OCI-LY1 (cell line): ENCODE measurements around the gene TARBP2.

Experiments used
- H2AFZ ChIP-seq: fragments of 200-600 bp; sonication (generic), shearing (Covaris generic); 2 replicates; pipeline ENCODE4 v1.6.0; 2014; ENCODE audit warnings: antibody characterized with exemption, mild to moderate bottlenecking, low read length
- H3F3A ChIP-seq: fragments of 200-600 bp; sonication (generic), shearing (Covaris generic); 2 replicates; pipeline ENCODE4 v1.6.0; 2014; ENCODE audit warnings: mild to moderate bottlenecking, antibody characterized with exemption, low read length, moderate library complexity; ENCODE audit not compliant: insufficient read depth
- H3K27ac ChIP-seq: fragments of 200-600 bp; sonication (generic); 2 replicates; pipeline ENCODE4 v1.5.1; 2014; ENCODE audit warnings: low read length, mixed run types, mild to moderate bottlenecking, low read depth; ENCODE audit not compliant: poor library complexity, severe bottlenecking
- H3K27me3 ChIP-seq: fragments of 200-600 bp; sonication (generic); 2 replicates; pipeline ENCODE4 v1.6.0; 2014; ENCODE audit warnings: antibody characterized with exemption, mild to moderate bottlenecking, low read length, moderate library complexity; ENCODE audit not compliant: insufficient read depth
- H3K36me3 ChIP-seq: fragments of 200-600 bp; sonication (generic); 2 replicates; pipeline ENCODE4 v1.6.1; 2014; ENCODE audit warnings: mild to moderate bottlenecking, antibody characterized with exemption, low read length, moderate library complexity, mixed read lengths; ENCODE audit not compliant: insufficient read depth
- H3K4me1 ChIP-seq: fragments of 200-600 bp; sonication (generic); 2 replicates; pipeline ENCODE4 v1.5.1; 2014; ENCODE audit warnings: mild to moderate bottlenecking, low read length, moderate library complexity; ENCODE audit not compliant: insufficient read depth, severe bottlenecking
- H3K4me2 ChIP-seq: fragments of 200-600 bp; sonication (generic), shearing (Covaris generic); 2 replicates; pipeline ENCODE4 v1.6.1; 2014; ENCODE audit warnings: low read length
- H3K4me3 ChIP-seq: fragments of 200-600 bp; sonication (generic); 2 replicates; pipeline ENCODE4 v1.5.1; 2014; ENCODE audit warnings: low read length, low read depth, mild to moderate bottlenecking, mixed read lengths; ENCODE audit not compliant: poor library complexity, severe bottlenecking
- H3K79me2 ChIP-seq: fragments of 200-600 bp; shearing (Covaris generic); 2 replicates; pipeline ENCODE4 v1.6.1; 2016; ENCODE audit warnings: mixed run types, low read length, mixed read lengths; ENCODE audit not compliant: insufficient read depth
- H3K9ac ChIP-seq: fragments of 200-600 bp; sonication (generic), shearing (Covaris generic); 2 replicates; pipeline ENCODE4 v1.6.1; 2014; ENCODE audit warnings: mild to moderate bottlenecking, low read length, mixed read lengths
- H3K9me2 ChIP-seq: fragments of 200-600 bp; sonication (generic), shearing (Covaris generic); 2 replicates; pipeline ENCODE4 v1.6.1; 2014; ENCODE audit warnings: low read depth, mild to moderate bottlenecking, low read length, mixed read lengths
- H3K9me3 ChIP-seq: fragments of 200-600 bp; shearing (Covaris generic); 2 replicates; pipeline ENCODE4 v1.6.1; 2014; ENCODE audit warnings: low read length, mixed read lengths
- H4K20me1 ChIP-seq: fragments of 200-600 bp; sonication (generic), shearing (Covaris generic); 2 replicates; pipeline ENCODE4 v1.6.0; 2016; ENCODE audit warnings: mild to moderate bottlenecking, low read length; ENCODE audit not compliant: insufficient read depth
- CTCF ChIP-seq: fragments of 200-600 bp; sonication (generic), shearing (Covaris generic); IDR thresholded peaks from 2 replicates; pipeline ENCODE4 v1.5.1; 2017; ENCODE audit warnings: mild to moderate bottlenecking, antibody characterized with exemption, low read length, moderate library complexity, mixed read lengths
- EZH2 ChIP-seq: fragments of 200-600 bp; sonication (generic), shearing (Covaris generic); IDR thresholded peaks from 2 replicates; pipeline ENCODE4 v1.8.0; 2017; ENCODE audit warnings: borderline replicate concordance, mixed run types, mild to moderate bottlenecking, antibody characterized with exemption, low read length, moderate library complexity, mixed read lengths

The TARBP2 gene

GRCh38 chr12:53533471-53533870 is 32.4 kb downstream of the TARBP2 start:
- Histone ChIP-seq H3K27me3 (no peaks in the 10 kb centered on the region), H3K79me2 (no peaks in the 10 kb centered on the region), H3K4me2 (no peak overlapping the region), H3K36me3 (peaks cover 54% of the 10 kb centered on the region), H3K27ac (no peak overlapping the region), H3K9me2 (no peaks in the 10 kb centered on the region), H2AFZ (no peak overlapping the region), H3F3A (no peaks in the 10 kb centered on the region), H3K9ac (no peak overlapping the region), H3K4me3 (no peak overlapping the region), H3K9me3 (no peaks in the 10 kb centered on the region), H4K20me1 (no peaks in the 10 kb centered on the region), H3K4me1 (no peaks in the 10 kb centered on the region)
- TF ChIP-seq EZH2: no peak
- no peak for TF ChIP-seq CTCF

- no peaks in the 10 kb centered on the region for H3K27me3 ChIP-seq
- H3F3A ChIP-seq: no peaks in the 10 kb centered on the region
- no peaks in the 10 kb centered on the region for H3K79me2 ChIP-seq
- TF ChIP-seq EZH2 (no peak), CTCF (no peak)
- H3K9me3 ChIP-seq: no peaks in the 10 kb centered on the region
- no peak overlapping the region for H3K9ac ChIP-seq
- H3K4me1 ChIP-seq: no peaks in the 10 kb centered on the region
- H2AFZ ChIP-seq: no peak overlapping the region
- no peak overlapping the region for H3K4me2 ChIP-seq
- no peak overlapping the region for H3K4me3 ChIP-seq
- no peaks in the 10 kb centered on the region for H3K9me2 ChIP-seq
- no peak overlapping the region for H3K27ac ChIP-seq
- peaks cover 41% of the 10 kb centered on the region for H3K36me3 ChIP-seq
- H4K20me1 ChIP-seq: no peaks in the 10 kb centered on the region
These were observed 35.9 kb downstream of the TARBP2 start for GRCh38 chr12:53536962-53537361.

GRCh38 chr12:53538209-53538689 is 37.2 kb downstream of the TARBP2 start:
- Histone ChIP-seq H3K36me3 (peaks cover 36% of the 10 kb centered on the region), H3F3A (no peaks in the 10 kb centered on the region), H3K9me2 (no peaks in the 10 kb centered on the region), H3K9ac (no peak overlapping the region), H3K9me3 (no peaks in the 10 kb centered on the region), H2AFZ (no peak overlapping the region), H3K27me3 (no peaks in the 10 kb centered on the region), H3K4me1 (no peaks in the 10 kb centered on the region), H3K4me2 (no peak overlapping the region), H4K20me1 (no peaks in the 10 kb centered on the region), H3K4me3 (no peak overlapping the region), H3K27ac (no peak overlapping the region), H3K79me2 (no peaks in the 10 kb centered on the region)
- no peak for TF ChIP-seq CTCF
